Bronchial epithelial cell (primary cell): ENCODE results near the gene GRN. TPM values are rescaled to one million over a fixed set of nuclear protein-coding genes. Genes with fewer than 3 reads are reported as not detected.

ENCODE experiments used
- DNase-seq: peaks from one replicate; pipeline ENCODE4 v3.0.0-alpha.2; 2010; ENCODE audit warnings: low read depth
- FAIRE-seq: peaks from 2 replicates; lab custom pipeline; 2011; peaks lifted over from hg19 to GRCh38; lab: Jason Lieb, UNC
- H3K27me3 ChIP-seq: 2 replicates; pipeline ENCODE4 v1.5.1; 2011; ENCODE audit warnings: low read length; ENCODE audit not compliant: control insufficient read depth, insufficient read depth
- H3K36me3 ChIP-seq: 2 replicates; pipeline ENCODE4 v1.5.1; 2011; ENCODE audit warnings: low read length; ENCODE audit not compliant: control insufficient read depth, insufficient read depth
- H3K4me3 ChIP-seq: 2 replicates; pipeline ENCODE4 v1.5.1; 2011; ENCODE audit warnings: mild to moderate bottlenecking, low read depth, low read length, control low read depth
- total RNA-seq: library from RNA; depleted of rRNA; stranded (reverse); fragments of >200 nt; gene quantifications from 2 replicates; pipeline ENCODE4 v1.2.1, GENCODE V29; 2014
- TF ChIP-seq, protein P1 (sequence below): IDR thresholded peaks from 2 replicates; pipeline ENCODE4 v1.5.1; 2011; ENCODE audit warnings: mild to moderate bottlenecking, moderate library complexity, low read length, control low read depth, inconsistent platforms; ENCODE audit not compliant: insufficient read depth, severe bottlenecking

Gene GRN
- total RNA-seq, 1 donor from 2014 or later: 200 TPM

- H3K36me3 ChIP-seq: no peaks in the 10 kb centered on the region
- FAIRE-seq: no peak
- DNase-seq: peak; percentile 60
- H3K27me3 ChIP-seq: no peaks in the 10 kb centered on the region
- TF ChIP-seq, protein P1, sequence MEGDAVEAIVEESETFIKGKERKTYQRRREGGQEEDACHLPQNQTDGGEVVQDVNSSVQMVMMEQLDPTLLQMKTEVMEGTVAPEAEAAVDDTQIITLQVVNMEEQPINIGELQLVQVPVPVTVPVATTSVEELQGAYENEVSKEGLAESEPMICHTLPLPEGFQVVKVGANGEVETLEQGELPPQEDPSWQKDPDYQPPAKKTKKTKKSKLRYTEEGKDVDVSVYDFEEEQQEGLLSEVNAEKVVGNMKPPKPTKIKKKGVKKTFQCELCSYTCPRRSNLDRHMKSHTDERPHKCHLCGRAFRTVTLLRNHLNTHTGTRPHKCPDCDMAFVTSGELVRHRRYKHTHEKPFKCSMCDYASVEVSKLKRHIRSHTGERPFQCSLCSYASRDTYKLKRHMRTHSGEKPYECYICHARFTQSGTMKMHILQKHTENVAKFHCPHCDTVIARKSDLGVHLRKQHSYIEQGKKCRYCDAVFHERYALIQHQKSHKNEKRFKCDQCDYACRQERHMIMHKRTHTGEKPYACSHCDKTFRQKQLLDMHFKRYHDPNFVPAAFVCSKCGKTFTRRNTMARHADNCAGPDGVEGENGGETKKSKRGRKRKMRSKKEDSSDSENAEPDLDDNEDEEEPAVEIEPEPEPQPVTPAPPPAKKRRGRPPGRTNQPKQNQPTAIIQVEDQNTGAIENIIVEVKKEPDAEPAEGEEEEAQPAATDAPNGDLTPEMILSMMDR: peak; percentile 72
- H3K4me3 ChIP-seq: no peak overlapping the region
These were observed 13.8 kb upstream of the GRN start for GRCh38 chr17:44331249-44331760.

GRCh38 chr17:44333371-44333770 lies 11.7 kb upstream of the GRN start:
- no peak for FAIRE-seq
- TF ChIP-seq, protein P1: no peak
- DNase-seq: no peak

GRCh38 chr17:44334315-44334714 lies 10.8 kb upstream of the GRN start:
- FAIRE-seq (no peak), DNase-seq (no peak)
- TF ChIP-seq, protein P1: no peak
- H3K36me3 ChIP-seq: no peaks in the 10 kb centered on the region
- H3K4me3 ChIP-seq: no peak overlapping the region
- H3K27me3 ChIP-seq: no peaks in the 10 kb centered on the region

More at GRCh38 chr17:44333371-44333770, 11.7 kb upstream of the GRN start:
- Histone ChIP-seq H3K36me3 (no peaks in the 10 kb centered on the region), H3K27me3 (no peaks in the 10 kb centered on the region), H3K4me3 (no peak overlapping the region)

DNA sequence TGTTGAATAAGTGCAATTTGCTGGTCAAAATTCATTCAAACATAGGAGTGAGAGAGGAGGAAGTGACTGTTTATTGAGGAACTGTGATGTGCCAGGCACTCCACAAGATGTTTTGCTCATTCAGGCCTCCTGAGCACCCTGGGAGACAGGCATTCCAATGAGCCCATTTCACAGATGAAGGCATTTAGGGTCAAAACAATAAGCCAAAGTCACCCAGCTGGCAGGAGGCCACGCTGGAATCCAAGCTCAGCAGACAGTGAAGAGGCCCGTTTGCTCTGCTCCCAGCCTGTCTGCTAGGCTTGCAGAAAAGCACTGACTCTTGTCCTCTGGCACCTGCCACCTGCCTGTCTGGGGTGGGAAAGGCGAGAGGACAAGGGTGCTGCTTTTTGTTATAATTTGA lies 10.4 kb upstream of the GRN start:
- Histone ChIP-seq H3K36me3 (no peaks in the 10 kb centered on the region), H3K4me3 (no peak overlapping the region), H3K27me3 (no peaks in the 10 kb centered on the region)
- TF ChIP-seq, protein P1: no peak
- FAIRE-seq (no peak), DNase-seq (no peak)

DNA sequence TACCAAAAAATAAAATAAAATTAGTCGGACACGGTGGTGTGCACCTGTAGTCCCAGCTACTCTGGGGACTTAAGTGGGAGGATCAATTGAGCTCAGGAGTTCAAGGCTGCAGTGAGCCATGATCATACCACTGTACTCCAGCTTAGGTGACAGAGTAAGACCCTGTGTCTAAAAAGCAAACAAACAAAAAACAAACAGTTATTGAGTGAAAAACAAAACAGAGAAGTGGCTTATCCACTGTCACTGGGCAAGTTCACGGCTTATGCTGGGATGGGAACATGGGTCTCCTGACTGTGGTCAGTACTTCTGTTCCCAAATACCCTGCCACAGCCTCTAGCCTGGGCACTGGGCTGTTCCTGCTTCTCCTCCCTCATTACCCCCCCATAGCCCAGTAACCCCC lies 9.5 kb upstream of the GRN start:
- Histone ChIP-seq H3K36me3 (no peaks in the 10 kb centered on the region), H3K4me3 (no peak overlapping the region), H3K27me3 (no peaks in the 10 kb centered on the region)
- DNase-seq (no peak), FAIRE-seq (no peak)
- TF ChIP-seq, protein P1: no peak

DNA sequence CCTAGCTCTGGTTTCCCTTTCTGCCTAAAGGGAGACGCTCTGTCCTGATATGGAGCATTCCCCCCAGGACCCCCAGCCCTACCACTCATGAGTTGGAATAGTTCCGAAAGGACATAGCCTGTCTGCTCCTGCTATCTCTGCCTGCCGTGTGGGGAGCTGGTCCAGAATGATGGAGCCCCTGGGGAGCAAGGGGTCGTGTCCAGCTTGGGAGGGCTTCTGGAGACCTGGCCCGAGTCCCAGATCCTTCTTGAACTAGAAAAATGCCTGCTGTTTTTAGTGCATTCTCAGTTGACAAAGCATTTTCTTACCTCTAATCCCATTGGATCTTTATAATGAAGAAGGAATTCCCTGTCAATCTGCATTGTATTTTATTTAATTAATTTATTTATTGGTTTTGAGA lies 9.1 kb upstream of the GRN start:
- no peak for FAIRE-seq

More for the DNA sequence above, 9.1 kb upstream of the GRN start:
- TF ChIP-seq, protein P1: no peak
- Histone ChIP-seq H3K4me3 (no peak overlapping the region), H3K36me3 (no peaks in the 10 kb centered on the region), H3K27me3 (no peaks in the 10 kb centered on the region)
- DNase-seq: no peak
